ENCODE data around the gene FAM163B. TPM values are rescaled to one million over a fixed set of nuclear protein-coding genes. Genes with fewer than 3 reads are reported as not detected.
"Not testable (repeated sequence)": the region's sequence is repeated elsewhere in the genome, so short reads cannot be mapped to it uniquely, and the experiment has no call there.

Gene FAM163B
- total RNA-seq, 1 donor from 2014 or later, result not detected

- H3K4me3 Mint-ChIP-seq (ENCODE audit: unreplicated experiment), result no peak overlapping the region
- no peaks in the 10 kb centered on the region for H3K4me1 Mint-ChIP-seq (ENCODE audit: unreplicated experiment)
- H3K36me3 Mint-ChIP-seq (ENCODE audit: unreplicated experiment), result no peaks in the 10 kb centered on the region
- no peak overlapping the region for H3K27ac Mint-ChIP-seq (ENCODE audit: unreplicated experiment)
- DNase-seq (ENCODE audit: extremely low spot score, unreplicated experiment), result no peak
- peaks cover 39% of the 10 kb centered on the region for H3K27me3 Mint-ChIP-seq (ENCODE audit: unreplicated experiment)
- peaks cover 11% of the 10 kb centered on the region for H3K9me3 Mint-ChIP-seq (ENCODE audit: unreplicated experiment)
- TF ChIP-seq, protein P1, sequence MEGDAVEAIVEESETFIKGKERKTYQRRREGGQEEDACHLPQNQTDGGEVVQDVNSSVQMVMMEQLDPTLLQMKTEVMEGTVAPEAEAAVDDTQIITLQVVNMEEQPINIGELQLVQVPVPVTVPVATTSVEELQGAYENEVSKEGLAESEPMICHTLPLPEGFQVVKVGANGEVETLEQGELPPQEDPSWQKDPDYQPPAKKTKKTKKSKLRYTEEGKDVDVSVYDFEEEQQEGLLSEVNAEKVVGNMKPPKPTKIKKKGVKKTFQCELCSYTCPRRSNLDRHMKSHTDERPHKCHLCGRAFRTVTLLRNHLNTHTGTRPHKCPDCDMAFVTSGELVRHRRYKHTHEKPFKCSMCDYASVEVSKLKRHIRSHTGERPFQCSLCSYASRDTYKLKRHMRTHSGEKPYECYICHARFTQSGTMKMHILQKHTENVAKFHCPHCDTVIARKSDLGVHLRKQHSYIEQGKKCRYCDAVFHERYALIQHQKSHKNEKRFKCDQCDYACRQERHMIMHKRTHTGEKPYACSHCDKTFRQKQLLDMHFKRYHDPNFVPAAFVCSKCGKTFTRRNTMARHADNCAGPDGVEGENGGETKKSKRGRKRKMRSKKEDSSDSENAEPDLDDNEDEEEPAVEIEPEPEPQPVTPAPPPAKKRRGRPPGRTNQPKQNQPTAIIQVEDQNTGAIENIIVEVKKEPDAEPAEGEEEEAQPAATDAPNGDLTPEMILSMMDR (IDR thresholded peaks at IDR 0.05), result no peak
Measured at GRCh38 chr9:133629221-133630110, 20.3 kb upstream of the FAM163B start.

DNA sequence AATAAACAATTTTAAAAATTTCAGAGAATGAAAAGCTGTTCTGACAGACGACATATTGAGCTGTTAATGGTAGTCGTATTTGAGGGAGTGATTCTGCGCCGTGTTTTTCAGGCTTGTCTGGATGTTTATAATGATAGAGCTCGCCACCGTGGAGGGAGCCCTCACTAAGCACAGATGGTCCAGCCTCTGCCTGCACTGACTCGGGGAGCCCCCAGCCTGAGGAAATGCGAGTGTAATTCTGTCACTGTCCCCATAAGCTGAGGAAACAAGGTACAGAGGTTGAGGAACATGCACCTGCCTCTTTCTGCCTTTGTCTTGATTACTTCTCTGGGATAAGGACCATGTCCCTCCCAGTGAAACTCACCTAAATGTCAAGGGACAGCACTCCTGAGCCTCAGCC, 19.6 kb upstream of the FAM163B start:
- TF ChIP-seq, protein P1 (IDR thresholded peaks at IDR 0.05), result no peak
- Mint-ChIP-seq H3K27me3 (ENCODE audit: unreplicated experiment) (peaks cover 34% of the 10 kb centered on the region), H3K4me1 (ENCODE audit: unreplicated experiment) (no peaks in the 10 kb centered on the region), H3K27ac (ENCODE audit: unreplicated experiment) (no peak overlapping the region), H3K36me3 (ENCODE audit: unreplicated experiment) (no peaks in the 10 kb centered on the region), H3K9me3 (ENCODE audit: unreplicated experiment) (peaks cover 11% of the 10 kb centered on the region), H3K4me3 (ENCODE audit: unreplicated experiment) (no peak overlapping the region)
- no peak for DNase-seq (ENCODE audit: extremely low spot score, unreplicated experiment)

GRCh38 chr9:133627341-133627740, 18.2 kb upstream of the FAM163B start:
- TF ChIP-seq, protein P1 (IDR thresholded peaks at IDR 0.05), result no peak
- H3K4me1 Mint-ChIP-seq (ENCODE audit: unreplicated experiment), result no peaks in the 10 kb centered on the region
- H3K9me3 Mint-ChIP-seq (ENCODE audit: unreplicated experiment), result peaks cover 11% of the 10 kb centered on the region
- no peak for DNase-seq (ENCODE audit: extremely low spot score, unreplicated experiment)
- H3K27me3 Mint-ChIP-seq (ENCODE audit: unreplicated experiment), result peaks cover 27% of the 10 kb centered on the region
- H3K4me3 Mint-ChIP-seq (ENCODE audit: unreplicated experiment), result no peak overlapping the region
- H3K27ac Mint-ChIP-seq (ENCODE audit: unreplicated experiment), result no peak overlapping the region
- H3K36me3 Mint-ChIP-seq (ENCODE audit: unreplicated experiment), result no peaks in the 10 kb centered on the region

GRCh38 chr9:133626008-133626407, 16.8 kb upstream of the FAM163B start:
- Mint-ChIP-seq H3K9me3 (ENCODE audit: unreplicated experiment) (peaks cover 11% of the 10 kb centered on the region), H3K27me3 (ENCODE audit: unreplicated experiment) (peaks cover 37% of the 10 kb centered on the region)
- not testable (repeated sequence) for H3K4me1 Mint-ChIP-seq (ENCODE audit: unreplicated experiment); H3K4me3 Mint-ChIP-seq (ENCODE audit: unreplicated experiment); H3K27ac Mint-ChIP-seq (ENCODE audit: unreplicated experiment); DNase-seq (ENCODE audit: extremely low spot score, unreplicated experiment); H3K36me3 Mint-ChIP-seq (ENCODE audit: unreplicated experiment)

- Mint-ChIP-seq H3K27me3 (ENCODE audit: unreplicated experiment) (peaks cover 55% of the 10 kb centered on the region), H3K4me3 (ENCODE audit: unreplicated experiment) (no peak overlapping the region), H3K27ac (ENCODE audit: unreplicated experiment) (no peak overlapping the region), H3K4me1 (ENCODE audit: unreplicated experiment) (no peaks in the 10 kb centered on the region), H3K36me3 (ENCODE audit: unreplicated experiment) (no peaks in the 10 kb centered on the region), H3K9me3 (ENCODE audit: unreplicated experiment) (peaks cover 11% of the 10 kb centered on the region)
- TF ChIP-seq, protein P1 (IDR thresholded peaks at IDR 0.05), result no peak
- DNase-seq (ENCODE audit: extremely low spot score, unreplicated experiment), result no peak
Measured at GRCh38 chr9:133622555-133622954, 13.4 kb upstream of the FAM163B start.

Measured in osteocyte (in vitro differentiated cells).